ENCODE results near the gene SLC25A29.
"Not testable (repeated sequence)": the region's sequence is repeated elsewhere in the genome, so short reads cannot be mapped to it uniquely, and the experiment has no call there.

SLC25A29 gene

GRCh38 chr14:100297320-100298300 lies 8.6 kb downstream of the SLC25A29 start:
- DNase-seq (ENCODE audit: low spot score), result peak; percentile 91
- TF ChIP-seq CTCF (IDR thresholded peaks at IDR 0.05; ENCODE audit: borderline replicate concordance, control extremely low read depth, extremely low read depth, insufficient read depth, missing control alignments), result no peak

GRCh38 chr14:100296729-100297128 lies 9.5 kb downstream of the SLC25A29 start:
- not testable (repeated sequence) for DNase-seq (ENCODE audit: low spot score)
- in situ Hi-C loops (cut with MboI; ENCODE audit: low sequenced_read_pairs, unreplicated experiment), result loop anchor here (25.0 kb wide), 1 partner anchor 341 kb away; no protein-coding TSS in a partner anchor

More at GRCh38 chr14:100297320-100298300, 8.6 kb downstream of the SLC25A29 start:
- in situ Hi-C loops (cut with MboI; ENCODE audit: low sequenced_read_pairs, unreplicated experiment), result loop anchor here (25.0 kb wide), 1 partner anchor 340 kb away; no protein-coding TSS in a partner anchor

- no peak for TF ChIP-seq CTCF (IDR thresholded peaks at IDR 0.05; ENCODE audit: borderline replicate concordance, control extremely low read depth, extremely low read depth, insufficient read depth, missing control alignments)
- in situ Hi-C loops (cut with MboI; ENCODE audit: low sequenced_read_pairs, unreplicated experiment), result loop anchor here (25.0 kb wide), 1 partner anchor 341 kb away; no protein-coding TSS in a partner anchor
- no peak for DNase-seq (ENCODE audit: low spot score)
Observed at GRCh38 chr14:100296106-100296651, 10.1 kb downstream of the SLC25A29 start.

- in situ Hi-C loops (cut with MboI; ENCODE audit: low sequenced_read_pairs, unreplicated experiment), result loop anchor here (25.0 kb wide), 1 partner anchor 342 kb away; no protein-coding TSS in a partner anchor
- TF ChIP-seq CTCF (IDR thresholded peaks at IDR 0.05; ENCODE audit: borderline replicate concordance, control extremely low read depth, extremely low read depth, insufficient read depth, missing control alignments), result no peak
- no peak for DNase-seq (ENCODE audit: low spot score)
Observed at GRCh38 chr14:100295376-100296105, 10.7 kb downstream of the SLC25A29 start.

- DNase-seq (ENCODE audit: low spot score), result no peak
- TF ChIP-seq CTCF (IDR thresholded peaks at IDR 0.05; ENCODE audit: borderline replicate concordance, control extremely low read depth, extremely low read depth, insufficient read depth, missing control alignments), result no peak
- in situ Hi-C loops (cut with MboI; ENCODE audit: low sequenced_read_pairs, unreplicated experiment), result loop anchor here (25.0 kb wide), 1 partner anchor 342 kb away; no protein-coding TSS in a partner anchor
Observed at GRCh38 chr14:100294963-100295330, 11.3 kb downstream of the SLC25A29 start.

GRCh38 chr14:100294213-100294962 lies 11.9 kb downstream of the SLC25A29 start:
- in situ Hi-C loops (cut with MboI; ENCODE audit: low sequenced_read_pairs, unreplicated experiment), result loop anchor here (25.0 kb wide), 1 partner anchor 343 kb away; no protein-coding TSS in a partner anchor
- TF ChIP-seq CTCF (IDR thresholded peaks at IDR 0.05; ENCODE audit: borderline replicate concordance, control extremely low read depth, extremely low read depth, insufficient read depth, missing control alignments), result no peak
- DNase-seq (ENCODE audit: low spot score), result peak; percentile 32

Measured in GM13976 (cell line).